Subcutaneous adipose tissue (tissue), 4 donors: ENCODE data around the gene CBFA2T2. TPM values are rescaled to one million over a fixed set of nuclear protein-coding genes. Genes with fewer than 3 reads are reported as not detected.

Experiments used
- total RNA-seq, 4 donors: library from RNA; depleted of rRNA; stranded (reverse); fragments of >200 nt; gene quantifications; one replicate each; pipeline ENCODE4 v1.1.0, GENCODE V29; 2016
- TF ChIP-seq, protein P1 (sequence below): fragments of 450-650 bp; IDR thresholded peaks from one replicate; pipeline ENCODE4 v1.5.1; 2016; ENCODE audit warnings: low read depth, mild to moderate bottlenecking, control low read depth, antibody characterized with exemption, moderate library complexity

CBFA2T2 gene
- total RNA-seq, 4 donors from 2014 or later = 8.5 to 13.4 (median 10.0) TPM

DNA sequence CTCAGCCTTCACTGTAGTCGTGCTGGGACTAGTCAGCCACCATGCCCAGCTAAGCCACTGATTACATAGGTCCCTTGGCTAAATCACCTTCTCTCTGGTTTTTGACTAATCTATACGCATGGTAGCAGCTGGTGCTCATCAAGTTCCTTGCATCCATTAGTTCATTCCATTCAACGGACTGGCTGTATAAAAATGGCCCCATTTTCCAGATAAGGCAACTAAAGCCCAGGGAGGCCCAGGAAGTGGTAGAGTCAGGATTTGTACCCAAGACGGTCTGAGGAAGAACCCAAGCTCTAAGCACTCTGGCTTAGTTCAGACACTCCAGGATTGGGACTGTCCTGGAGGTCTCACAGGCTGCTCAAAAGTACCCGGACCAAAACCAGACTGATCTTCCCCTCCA, 191.4 kb downstream of the CBFA2T2 start:
- TF ChIP-seq, protein P1, sequence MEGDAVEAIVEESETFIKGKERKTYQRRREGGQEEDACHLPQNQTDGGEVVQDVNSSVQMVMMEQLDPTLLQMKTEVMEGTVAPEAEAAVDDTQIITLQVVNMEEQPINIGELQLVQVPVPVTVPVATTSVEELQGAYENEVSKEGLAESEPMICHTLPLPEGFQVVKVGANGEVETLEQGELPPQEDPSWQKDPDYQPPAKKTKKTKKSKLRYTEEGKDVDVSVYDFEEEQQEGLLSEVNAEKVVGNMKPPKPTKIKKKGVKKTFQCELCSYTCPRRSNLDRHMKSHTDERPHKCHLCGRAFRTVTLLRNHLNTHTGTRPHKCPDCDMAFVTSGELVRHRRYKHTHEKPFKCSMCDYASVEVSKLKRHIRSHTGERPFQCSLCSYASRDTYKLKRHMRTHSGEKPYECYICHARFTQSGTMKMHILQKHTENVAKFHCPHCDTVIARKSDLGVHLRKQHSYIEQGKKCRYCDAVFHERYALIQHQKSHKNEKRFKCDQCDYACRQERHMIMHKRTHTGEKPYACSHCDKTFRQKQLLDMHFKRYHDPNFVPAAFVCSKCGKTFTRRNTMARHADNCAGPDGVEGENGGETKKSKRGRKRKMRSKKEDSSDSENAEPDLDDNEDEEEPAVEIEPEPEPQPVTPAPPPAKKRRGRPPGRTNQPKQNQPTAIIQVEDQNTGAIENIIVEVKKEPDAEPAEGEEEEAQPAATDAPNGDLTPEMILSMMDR = no peak

DNA sequence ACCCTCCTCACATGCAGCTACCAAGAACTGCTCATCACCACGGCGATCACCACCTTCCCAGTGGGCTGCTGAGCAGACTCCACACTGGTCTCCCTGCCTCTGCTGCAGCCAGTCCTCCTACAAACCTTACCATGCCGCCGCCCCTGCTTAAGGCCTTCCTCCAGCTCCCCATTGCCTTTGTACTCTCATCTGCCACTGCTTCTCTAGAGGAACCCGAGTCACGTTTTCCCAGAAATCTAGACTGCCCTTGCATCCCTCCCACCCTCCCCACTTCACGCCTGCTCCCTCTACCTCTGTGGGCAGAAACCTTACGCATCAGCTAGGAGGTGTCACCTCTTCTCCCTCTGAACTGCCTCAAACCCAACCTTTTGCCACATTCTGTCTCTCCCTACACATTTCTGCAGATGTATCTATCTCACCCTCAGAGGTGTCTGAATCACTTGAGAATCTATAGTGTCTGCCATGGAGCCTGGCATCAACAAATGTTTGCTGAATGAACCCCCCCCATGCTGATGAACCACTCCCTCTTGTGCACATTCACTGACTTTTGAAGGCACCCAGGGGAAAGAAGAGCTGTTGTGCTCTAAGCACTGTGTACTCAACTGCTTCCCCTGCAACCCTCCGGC, 191.9 kb downstream of the CBFA2T2 start:
- TF ChIP-seq, protein P1 = no peak

DNA sequence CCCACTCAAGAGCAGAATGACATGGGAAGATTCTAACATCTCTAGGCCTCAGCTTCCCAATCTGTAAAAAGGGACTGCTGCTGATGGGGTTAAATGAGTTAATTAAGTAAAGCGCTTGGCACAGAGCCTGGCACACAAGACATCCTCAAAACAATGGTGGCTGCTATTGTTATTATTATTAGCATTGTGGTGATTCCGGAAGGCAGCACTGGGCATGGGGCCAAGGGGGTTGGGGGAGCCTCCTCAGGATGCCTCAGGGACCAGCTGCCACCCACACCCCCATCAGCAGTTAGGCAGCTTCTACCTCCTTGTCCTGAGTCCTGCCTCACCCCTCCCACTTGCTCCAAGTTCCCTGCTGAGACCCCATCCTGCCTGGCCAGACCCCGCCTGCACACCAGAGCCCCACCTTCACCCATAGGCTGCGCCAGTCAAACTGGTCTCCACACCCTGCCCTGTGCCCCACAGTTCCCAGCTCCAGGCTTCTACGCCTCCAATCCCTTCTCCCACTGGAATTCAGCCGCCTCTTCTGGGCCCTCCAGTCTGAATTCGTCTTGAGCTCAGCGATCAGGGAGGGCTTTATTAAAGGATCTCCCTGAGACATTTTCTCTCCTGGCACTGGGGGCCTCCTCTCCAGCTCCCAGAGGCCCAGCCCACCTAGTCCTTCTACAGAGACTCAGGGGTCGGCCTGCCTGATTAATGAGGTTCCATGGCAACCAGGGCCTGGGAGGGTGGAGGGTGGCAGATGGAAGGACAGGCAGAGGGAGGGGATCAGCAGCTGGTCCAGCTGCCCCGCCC, 194.8 kb downstream of the CBFA2T2 start:
- TF ChIP-seq, protein P1 = no peak

DNA sequence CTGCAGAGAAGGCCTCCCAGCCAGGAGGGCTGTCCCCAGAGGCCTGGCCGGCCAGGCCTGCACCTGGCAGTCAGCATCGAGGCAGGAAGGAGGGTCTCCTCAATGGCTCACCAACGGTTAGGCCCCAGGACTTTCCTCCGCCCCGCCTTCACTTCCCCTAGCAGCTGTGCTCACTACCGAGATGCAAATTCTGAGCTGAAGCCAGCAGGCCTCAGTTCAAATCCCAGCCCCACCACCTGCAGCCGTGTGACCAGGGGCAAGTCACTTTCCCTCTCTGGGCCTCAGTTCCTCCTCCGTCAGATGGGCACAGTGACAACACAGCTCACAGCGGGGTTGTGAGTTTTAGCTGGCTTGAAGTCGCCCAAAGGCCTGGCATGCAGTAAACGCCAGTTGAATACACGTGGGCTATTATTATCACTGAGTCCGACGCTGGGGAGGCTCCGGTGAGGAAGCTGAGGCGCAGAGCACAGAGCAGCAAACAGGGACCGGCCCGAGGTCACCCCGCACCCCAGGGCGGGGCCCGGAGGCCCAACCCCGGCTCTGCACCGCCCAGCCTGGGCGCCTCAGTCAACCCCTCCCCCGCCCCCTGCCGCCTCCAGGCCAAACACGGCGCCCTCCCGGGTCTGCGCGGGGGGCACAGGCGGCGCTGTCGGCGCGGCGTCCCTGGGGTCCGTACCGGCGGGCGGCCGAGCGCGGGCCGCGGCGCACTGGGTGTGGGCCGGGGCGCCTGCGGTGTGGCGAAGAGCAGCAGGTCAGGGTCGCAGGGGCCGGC, 195.6 kb downstream of the CBFA2T2 start:
- TF ChIP-seq, protein P1 = no peak

DNA sequence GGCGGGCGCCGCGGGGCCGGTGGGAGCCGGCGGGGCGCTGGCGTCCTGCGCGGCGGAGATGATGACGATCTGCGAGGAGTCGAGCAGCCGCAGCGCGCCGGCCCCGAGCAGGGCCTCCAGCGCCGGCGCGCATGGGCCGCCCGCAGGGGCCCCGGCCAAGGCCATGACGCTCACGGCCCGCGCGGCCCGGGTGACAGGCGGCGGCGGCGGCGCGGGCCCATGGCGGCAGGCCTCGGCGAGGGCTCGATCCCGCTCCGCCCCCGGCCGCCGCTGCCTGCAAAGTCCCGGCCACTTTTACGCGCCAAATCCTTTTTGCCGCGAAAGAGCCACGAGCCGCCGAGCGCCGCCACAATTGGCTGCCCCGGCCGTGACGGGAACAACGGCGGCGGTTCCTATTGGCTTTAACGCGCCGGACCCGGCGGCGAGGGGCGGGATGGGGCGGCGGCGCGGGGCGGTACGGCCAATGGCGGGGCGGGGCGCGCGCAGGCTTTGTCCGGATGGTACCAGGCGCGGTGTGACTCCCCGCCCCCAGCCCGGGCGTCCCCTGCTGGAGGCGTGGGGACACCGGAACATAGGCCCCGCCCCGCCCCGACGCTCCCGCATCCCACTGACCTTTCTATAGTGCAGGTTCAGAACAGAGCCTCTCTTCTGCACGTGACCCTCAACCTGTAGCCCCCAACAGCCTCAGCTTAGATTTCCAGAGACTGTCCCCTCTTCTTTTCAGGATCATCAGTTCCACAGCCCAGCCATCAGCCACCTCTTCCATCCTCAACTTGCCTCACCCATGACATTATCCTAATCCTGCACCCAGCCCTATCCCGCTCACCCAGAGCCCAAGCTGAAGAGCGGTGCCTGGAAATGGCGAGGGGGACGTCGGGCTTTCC, 196.4 kb downstream of the CBFA2T2 start, which contains the start of gene E2F1:
TSS of gene E2F1 (minus strand) at position 286 of the 884 bp plus-strand sequence. CDS start at position 165, 121 bp downstream.
- TF ChIP-seq, protein P1 = no peak

DNA sequence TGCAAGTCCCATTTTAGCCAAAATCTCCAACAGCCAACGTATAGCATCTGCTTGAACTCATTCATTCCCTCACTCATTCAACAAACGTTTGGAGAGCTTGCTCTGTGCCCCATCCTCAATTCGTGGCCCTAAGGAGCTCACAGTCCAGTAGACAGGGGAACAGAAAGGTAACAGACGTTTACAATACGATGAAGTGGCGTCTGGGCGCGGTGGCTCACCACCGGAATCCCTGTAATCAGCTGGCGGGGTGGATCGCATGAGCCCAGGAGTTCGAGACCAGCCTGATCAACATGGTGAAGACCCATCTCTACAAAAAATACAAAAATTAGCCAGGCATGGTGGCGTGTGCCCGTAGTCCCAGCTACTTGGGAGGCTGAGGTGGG, 197.1 kb downstream of the CBFA2T2 start:
- TF ChIP-seq, protein P1 = no peak
